GM21576 (cell line): ENCODE measurements around the gene DAGLA.
"Not testable (repeated sequence)": the region's sequence is repeated elsewhere in the genome, so short reads cannot be mapped to it uniquely, and the experiment has no call there.

ENCODE experiments used
- ATAC-seq: cut with Tn5 transposase; IDR thresholded peaks from one replicate; pipeline ENCODE4 v1.9.1; 2021; ENCODE audit warnings: mild to moderate bottlenecking, moderate library complexity; ENCODE audit not compliant: unreplicated experiment

Gene DAGLA, protein sequence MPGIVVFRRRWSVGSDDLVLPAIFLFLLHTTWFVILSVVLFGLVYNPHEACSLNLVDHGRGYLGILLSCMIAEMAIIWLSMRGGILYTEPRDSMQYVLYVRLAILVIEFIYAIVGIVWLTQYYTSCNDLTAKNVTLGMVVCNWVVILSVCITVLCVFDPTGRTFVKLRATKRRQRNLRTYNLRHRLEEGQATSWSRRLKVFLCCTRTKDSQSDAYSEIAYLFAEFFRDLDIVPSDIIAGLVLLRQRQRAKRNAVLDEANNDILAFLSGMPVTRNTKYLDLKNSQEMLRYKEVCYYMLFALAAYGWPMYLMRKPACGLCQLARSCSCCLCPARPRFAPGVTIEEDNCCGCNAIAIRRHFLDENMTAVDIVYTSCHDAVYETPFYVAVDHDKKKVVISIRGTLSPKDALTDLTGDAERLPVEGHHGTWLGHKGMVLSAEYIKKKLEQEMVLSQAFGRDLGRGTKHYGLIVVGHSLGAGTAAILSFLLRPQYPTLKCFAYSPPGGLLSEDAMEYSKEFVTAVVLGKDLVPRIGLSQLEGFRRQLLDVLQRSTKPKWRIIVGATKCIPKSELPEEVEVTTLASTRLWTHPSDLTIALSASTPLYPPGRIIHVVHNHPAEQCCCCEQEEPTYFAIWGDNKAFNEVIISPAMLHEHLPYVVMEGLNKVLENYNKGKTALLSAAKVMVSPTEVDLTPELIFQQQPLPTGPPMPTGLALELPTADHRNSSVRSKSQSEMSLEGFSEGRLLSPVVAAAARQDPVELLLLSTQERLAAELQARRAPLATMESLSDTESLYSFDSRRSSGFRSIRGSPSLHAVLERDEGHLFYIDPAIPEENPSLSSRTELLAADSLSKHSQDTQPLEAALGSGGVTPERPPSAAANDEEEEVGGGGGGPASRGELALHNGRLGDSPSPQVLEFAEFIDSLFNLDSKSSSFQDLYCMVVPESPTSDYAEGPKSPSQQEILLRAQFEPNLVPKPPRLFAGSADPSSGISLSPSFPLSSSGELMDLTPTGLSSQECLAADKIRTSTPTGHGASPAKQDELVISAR

GRCh38 chr11:61679893-61680621 lies at the start of gene DAGLA:
Gene DAGLA (plus strand): TSS chr11:61680391. CDS start chr11:61720156, 39,765 bp downstream.
- no peak for ATAC-seq

DNA sequence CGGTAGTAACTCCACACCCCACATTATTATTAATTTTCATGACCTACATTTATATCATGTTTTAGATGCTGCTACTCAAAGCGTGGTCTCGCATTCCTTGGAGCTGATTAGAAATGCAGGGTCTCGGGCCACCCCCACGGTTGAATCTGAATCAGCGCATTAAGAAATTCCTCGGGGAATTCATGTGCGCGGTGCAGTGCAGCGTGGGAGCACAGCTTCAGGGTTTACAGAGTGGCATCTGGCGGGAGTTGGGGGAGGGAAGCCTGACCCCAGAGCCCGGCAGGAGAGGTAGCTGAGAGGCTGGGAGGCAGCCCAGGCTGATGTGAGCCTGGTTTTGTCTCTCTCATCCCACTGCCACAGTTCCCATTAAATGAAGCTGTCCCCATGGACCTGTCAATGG lies 48.1 kb upstream of the DAGLA start:
- ATAC-seq = no peak

GRCh38 chr11:61635304-61635703 lies 44.9 kb upstream of the DAGLA start:
- ATAC-seq = no peak

GRCh38 chr11:61635787-61636186 lies 44.4 kb upstream of the DAGLA start:
- ATAC-seq = no peak

- ATAC-seq = no peak
Measured at GRCh38 chr11:61636676-61637075, 43.5 kb upstream of the DAGLA start.

DNA sequence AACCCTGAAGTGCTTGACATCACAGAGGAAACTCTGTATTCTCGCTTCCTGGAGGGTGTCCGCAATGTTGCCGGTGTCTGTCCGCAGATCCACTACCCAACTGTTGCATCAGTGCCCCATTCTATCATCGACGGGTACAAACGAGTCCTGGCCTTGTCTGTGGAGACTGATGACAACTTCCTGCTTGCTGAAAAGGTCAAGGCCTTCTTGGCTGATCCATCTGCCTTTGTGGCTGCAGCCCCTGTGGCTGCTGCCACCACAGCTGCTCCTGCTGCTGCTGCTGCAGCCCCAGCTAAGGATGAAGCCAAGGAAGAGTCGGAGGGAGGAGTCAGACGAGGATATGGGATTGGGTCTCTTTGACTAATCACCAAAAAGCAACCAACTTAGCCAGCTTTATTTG lies 42.9 kb upstream of the DAGLA start:
- ATAC-seq = no peak

DNA sequence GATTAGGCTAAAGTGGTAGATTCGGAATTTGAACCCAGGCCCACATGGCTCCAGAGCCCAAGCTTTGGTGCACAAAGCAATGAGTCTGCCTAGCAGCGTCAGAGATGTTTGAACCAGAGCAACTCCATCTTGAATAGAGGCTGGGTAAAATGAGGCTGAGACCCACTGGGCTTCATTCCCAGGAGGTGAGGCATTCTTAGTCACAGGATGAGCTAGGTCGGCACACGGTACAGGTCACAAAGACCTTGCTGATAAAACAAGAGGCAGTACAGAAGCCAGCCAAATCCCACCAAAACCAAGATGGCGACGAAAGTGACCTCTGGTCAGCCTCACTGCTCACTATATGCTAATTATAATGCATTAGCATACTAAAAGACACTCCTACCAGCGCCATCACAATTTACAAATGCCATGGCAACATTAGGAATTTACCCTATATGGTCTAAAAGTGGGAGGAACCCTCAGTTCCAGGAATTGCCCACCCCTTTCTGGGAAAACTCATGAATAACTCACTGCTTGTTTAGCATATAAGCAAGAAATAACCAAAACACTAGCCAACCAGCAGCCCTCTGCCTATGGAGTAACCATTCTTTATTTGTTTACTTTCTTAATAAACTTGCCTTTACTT lies 40.3 kb upstream of the DAGLA start:
- no peak for ATAC-seq

DNA sequence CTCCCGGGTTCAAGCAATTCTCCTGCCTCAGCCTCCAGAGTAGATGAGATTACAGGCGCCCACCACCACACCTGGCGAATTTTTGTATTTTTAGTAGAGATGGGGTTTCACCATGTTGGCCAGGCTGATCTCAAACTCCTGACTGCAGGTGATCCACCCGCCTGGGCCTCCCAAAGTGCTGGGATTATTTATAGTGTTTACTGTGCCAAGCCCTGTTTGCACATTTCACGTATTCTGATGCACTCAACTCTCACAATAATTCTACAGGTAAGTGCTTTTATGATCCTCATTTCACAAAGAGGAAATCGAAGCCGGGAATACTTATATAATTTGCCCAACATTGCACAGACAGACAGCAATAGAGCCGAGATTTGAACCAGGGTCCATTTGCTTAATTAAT lies 38.0 kb upstream of the DAGLA start:
- ATAC-seq = no peak

- no peak for ATAC-seq
Measured at GRCh38 chr11:61645179-61645868, 34.9 kb upstream of the DAGLA start.

GRCh38 chr11:61647529-61647928 lies 32.7 kb upstream of the DAGLA start:
- no peak for ATAC-seq

GRCh38 chr11:61650781-61651571 lies 29.2 kb upstream of the DAGLA start:
- no peak for ATAC-seq

GRCh38 chr11:61652135-61652534 lies 28.1 kb upstream of the DAGLA start:
- no peak for ATAC-seq

- ATAC-seq = no peak
Measured at GRCh38 chr11:61654397-61654829, 25.8 kb upstream of the DAGLA start.

DNA sequence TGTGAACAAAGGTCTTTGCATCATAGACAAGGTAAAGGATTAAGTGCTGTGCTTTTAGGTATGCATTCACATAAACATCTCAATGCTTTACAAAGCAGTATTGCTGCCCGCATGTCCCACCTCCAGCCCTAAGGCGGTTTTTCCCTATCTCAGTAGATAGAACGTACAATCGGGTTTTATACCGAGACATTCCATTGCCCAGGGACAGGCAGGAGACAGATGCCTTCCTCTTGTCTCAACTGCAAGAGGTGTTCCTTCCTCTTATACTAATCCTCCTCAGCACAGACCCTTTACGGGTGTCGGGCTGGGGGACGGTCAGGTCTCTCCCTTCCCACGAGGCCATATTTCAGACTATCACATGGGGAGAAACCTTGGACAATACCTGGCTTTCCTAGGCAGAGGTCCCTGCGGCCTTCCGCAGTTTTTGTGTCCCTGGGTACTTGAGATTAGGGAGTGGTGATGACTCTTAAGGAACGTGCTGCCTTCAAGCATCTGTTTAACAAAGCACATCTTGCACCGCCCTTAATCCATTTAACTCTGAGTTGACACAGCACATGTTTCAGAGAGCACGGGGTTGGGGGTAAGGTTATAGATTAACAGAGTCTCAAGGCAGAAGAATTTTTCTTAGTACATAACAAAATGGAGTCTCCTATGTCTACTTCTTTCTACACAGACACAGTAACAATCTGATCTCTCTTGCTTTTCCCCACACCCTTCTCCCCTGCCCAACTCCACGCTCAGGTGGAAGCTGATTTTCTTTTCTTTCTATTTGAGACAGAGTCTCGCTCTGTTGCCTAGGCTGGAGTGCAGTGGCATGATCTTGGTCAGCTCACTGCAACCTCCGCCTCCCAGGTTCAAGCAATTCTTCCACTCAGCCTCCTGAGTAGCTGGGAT lies 24.7 kb upstream of the DAGLA start:
- not testable (repeated sequence) for ATAC-seq

DNA sequence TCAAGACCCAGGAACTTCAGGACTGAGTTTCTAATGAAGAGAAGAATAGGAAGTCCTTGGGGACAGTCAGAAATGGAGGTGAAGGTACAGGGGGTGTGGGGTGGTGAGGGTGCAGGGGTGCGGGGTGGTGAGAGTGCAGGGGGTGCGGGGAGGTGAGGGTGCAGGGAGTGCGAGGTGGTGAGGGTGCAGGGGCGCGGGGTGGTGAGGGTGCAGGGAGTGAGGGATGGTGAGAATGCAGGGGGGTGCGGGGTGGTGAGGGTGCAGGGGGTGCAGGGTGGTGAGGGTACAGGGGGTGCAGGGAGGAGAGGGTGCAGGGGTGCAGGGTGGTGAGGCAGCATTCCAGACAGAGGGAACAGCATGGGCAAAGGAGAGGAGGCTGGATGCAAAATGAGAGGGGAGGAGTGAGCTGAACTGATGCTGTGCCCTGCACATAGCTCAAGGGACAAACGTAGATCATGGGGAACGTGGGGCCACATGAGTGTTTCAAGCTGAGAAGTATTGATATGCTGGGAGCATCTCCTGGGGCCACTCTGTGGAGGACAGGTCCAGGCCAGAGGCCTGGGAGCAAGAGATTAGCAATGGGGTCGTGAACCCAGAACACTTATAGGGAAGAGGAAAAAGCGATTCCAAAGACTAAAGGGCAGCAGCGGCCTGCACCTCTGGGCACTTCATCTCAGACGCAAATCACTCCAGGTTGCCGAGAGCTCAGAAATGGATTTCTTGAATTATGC lies 23.7 kb upstream of the DAGLA start:
- no peak for ATAC-seq

DNA sequence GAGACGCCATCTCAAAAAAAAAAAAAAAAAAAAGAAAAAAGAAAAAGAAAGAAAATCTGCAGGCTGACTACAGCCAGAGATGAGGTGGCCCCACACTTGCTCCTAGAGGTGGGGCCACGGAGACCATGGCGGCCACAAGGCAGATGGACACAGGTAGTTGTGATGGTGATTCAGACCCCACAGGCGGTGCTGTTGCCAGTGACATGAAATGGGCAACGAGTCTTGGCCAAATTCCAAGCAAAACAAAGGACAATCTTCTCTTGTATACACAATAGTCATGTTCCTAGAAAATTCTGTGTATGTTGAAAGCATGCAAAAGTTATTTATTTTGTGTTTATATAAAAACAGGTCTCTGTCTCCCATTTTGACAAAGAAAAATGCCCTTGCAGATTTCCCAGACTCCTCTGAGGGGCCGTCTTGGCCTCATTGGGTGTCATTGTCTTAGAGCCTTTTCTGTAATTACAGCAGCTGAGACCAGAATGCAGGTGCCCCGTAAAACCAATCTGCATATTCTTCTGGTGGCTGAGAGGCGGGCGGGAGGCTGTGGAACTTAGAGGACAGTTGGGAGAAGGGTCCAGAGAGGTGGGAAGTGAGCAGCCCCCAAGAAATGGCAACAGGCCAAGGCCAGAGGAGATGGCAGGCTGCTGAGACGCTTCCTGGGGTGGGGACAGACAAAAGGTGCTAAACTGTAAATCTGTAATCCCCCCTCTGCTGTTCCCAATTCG lies 22.5 kb upstream of the DAGLA start:
- ATAC-seq = no peak
